Upper lobe of left lung (tissue), 4 donors: Measurements from ENCODE around the gene ADCYAP1R1.

ENCODE experiments used
- POLR2A ChIP-seq, 4 donors: fragments of 450-650 bp; IDR thresholded peaks; one replicate each; pipeline ENCODE4 v1.5.1; 2016 to 2017; ENCODE audit warnings: antibody characterized with exemption in 4 of 4, mild to moderate bottlenecking in 2 of 4
- TF ChIP-seq, protein P1 (sequence below), 6 experiments: fragments of 450-650 bp in 4 of 6; fragments of 200-600 bp in 2 of 6; sonication (generic) in 2 of 6; IDR thresholded peaks; one replicate each; pipeline ENCODE4 v1.5.1; 2016 to 2019; ENCODE audit warnings: antibody characterized with exemption in 6 of 6

DNA sequence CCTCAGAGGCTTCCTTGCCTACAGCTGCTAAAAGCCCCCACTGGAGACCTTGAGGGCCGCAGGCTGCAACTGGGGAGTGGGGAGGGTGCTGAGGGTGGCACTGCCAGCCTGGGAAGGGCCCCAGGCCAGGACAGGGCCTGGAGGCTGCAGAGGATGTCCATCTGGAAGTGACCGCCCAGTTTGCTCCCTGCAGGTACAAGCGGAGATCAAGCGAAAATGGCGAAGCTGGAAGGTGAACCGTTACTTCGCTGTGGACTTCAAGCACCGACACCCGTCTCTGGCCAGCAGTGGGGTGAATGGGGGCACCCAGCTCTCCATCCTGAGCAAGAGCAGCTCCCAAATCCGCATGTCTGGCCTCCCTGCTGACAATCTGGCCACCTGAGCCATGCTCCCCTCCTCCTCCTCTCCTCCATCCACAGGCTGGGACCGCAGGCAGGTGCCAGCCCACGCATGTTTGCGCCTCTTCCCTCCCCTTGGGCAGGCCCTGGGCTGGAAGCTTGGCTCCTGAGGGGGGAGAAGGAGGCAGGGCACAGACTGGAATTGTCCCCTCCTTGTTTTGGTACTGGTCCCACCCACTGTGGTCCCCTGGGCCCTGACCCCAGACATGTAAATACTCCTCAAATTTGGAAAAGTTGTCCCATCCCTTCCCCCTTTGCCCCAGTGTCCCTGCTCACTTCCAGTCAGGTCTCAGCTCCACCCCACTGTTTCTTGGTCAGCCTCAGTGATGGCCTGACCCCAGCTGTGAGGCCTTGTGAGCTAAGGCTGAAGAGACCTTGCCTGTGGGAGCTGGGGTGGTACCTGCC is 54.4 kb downstream of the ADCYAP1R1 start:
- TF ChIP-seq, protein P1, sequence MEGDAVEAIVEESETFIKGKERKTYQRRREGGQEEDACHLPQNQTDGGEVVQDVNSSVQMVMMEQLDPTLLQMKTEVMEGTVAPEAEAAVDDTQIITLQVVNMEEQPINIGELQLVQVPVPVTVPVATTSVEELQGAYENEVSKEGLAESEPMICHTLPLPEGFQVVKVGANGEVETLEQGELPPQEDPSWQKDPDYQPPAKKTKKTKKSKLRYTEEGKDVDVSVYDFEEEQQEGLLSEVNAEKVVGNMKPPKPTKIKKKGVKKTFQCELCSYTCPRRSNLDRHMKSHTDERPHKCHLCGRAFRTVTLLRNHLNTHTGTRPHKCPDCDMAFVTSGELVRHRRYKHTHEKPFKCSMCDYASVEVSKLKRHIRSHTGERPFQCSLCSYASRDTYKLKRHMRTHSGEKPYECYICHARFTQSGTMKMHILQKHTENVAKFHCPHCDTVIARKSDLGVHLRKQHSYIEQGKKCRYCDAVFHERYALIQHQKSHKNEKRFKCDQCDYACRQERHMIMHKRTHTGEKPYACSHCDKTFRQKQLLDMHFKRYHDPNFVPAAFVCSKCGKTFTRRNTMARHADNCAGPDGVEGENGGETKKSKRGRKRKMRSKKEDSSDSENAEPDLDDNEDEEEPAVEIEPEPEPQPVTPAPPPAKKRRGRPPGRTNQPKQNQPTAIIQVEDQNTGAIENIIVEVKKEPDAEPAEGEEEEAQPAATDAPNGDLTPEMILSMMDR (IDR thresholded peaks at IDR 0.05): no peak
- TF ChIP-seq POLR2A (IDR thresholded peaks at IDR 0.05): no peak
